HG03457 (cell line): Measurements from ENCODE around the gene CBR3.

Experiments
- ATAC-seq: cut with Tn5 transposase; IDR thresholded peaks from one replicate; pipeline ENCODE4 v1.9.1; 2021; ENCODE audit warnings: moderate number of reproducible peaks; ENCODE audit not compliant: unreplicated experiment

The CBR3 gene

GRCh38 chr21:36155603-36156338, 20.9 kb downstream of the CBR3 start:
- ATAC-seq: no peak

GRCh38 chr21:36156339-36156814, 21.5 kb downstream of the CBR3 start:
- peak; percentile 78 for ATAC-seq

- peak; percentile 21 for ATAC-seq
Measured at GRCh38 chr21:36156815-36157670, 22.2 kb downstream of the CBR3 start, which contains the start of gene DOP1B. TSS of gene DOP1B (plus strand) at chr21:36156824. CDS start at chr21:36164734, 7,910 bp downstream.

GRCh38 chr21:36159356-36159921, 24.6 kb downstream of the CBR3 start:
- no peak for ATAC-seq

GRCh38 chr21:36160850-36161178, 25.9 kb downstream of the CBR3 start:
- no peak for ATAC-seq

- ATAC-seq: no peak
Measured at GRCh38 chr21:36162631-36163030, 27.8 kb downstream of the CBR3 start.

GRCh38 chr21:36163750-36164741, 29.2 kb downstream of the CBR3 start:
- ATAC-seq: no peak

GRCh38 chr21:36165356-36165755, 30.5 kb downstream of the CBR3 start:
- ATAC-seq: no peak

- ATAC-seq: no peak
Measured at GRCh38 chr21:36166705-36167104, 31.8 kb downstream of the CBR3 start.

- no peak for ATAC-seq
Measured at GRCh38 chr21:36167541-36167940, 32.7 kb downstream of the CBR3 start.

- no peak for ATAC-seq
Measured at GRCh38 chr21:36169470-36170128, 34.7 kb downstream of the CBR3 start.

- ATAC-seq: no peak
Measured at GRCh38 chr21:36170823-36171222, 35.9 kb downstream of the CBR3 start.

GRCh38 chr21:36171336-36171735, 36.5 kb downstream of the CBR3 start:
- ATAC-seq: no peak

GRCh38 chr21:36171741-36172331, 37.0 kb downstream of the CBR3 start:
- ATAC-seq: no peak

GRCh38 chr21:36174780-36175179, 39.9 kb downstream of the CBR3 start:
- no peak for ATAC-seq

GRCh38 chr21:36175771-36176565, 41.1 kb downstream of the CBR3 start:
- ATAC-seq: no peak

GRCh38 chr21:36178349-36178748, 43.5 kb downstream of the CBR3 start:
- ATAC-seq: no peak

GRCh38 chr21:36179145-36179544, 44.3 kb downstream of the CBR3 start:
- no peak for ATAC-seq

GRCh38 chr21:36180963-36181362, 46.1 kb downstream of the CBR3 start:
- no peak for ATAC-seq
